Ovary (tissue), 3 donors: ENCODE data around the gene IQGAP2.

Source experiments
- POLR2A ChIP-seq: fragments of 450-650 bp; IDR thresholded peaks from one replicate; pipeline ENCODE4 v1.6.1; 2017; ENCODE audit warnings: antibody characterized with exemption, mild to moderate bottlenecking, moderate library complexity
- TF ChIP-seq, protein P1 (sequence below), 3 donors: fragments of 450-650 bp in 2 of 3; fragments of 200-600 bp in 1 of 3; IDR thresholded peaks; one replicate each; pipeline versions ENCODE4 v1.5.1 to v1.8.0; 2016 to 2022; ENCODE audit warnings: antibody characterized with exemption in 3 of 3, mild to moderate bottlenecking in 1 of 3
- donor health status: DM: no; HTN: no; CAD: no.

DNA sequence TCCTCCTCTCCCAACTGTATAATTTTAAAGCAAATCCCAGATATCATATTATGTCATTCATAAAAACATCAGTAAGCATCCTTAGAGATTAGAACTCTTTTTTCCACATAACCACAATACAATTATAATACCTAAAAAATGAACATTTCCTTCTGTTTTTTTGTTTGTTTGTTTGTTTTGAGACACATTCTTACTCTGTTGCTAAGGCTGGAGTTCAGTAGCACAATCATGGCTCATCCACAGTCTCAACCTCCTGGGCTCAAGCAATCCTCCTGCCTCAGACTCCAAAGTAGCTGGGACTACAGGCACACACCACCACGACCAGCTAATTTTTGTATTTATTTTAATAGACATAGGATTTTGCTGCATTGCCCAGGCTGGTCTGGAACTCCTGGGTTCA, 320.8 kb downstream of the IQGAP2 start:
- TF ChIP-seq POLR2A = no peak
- TF ChIP-seq, protein P1, sequence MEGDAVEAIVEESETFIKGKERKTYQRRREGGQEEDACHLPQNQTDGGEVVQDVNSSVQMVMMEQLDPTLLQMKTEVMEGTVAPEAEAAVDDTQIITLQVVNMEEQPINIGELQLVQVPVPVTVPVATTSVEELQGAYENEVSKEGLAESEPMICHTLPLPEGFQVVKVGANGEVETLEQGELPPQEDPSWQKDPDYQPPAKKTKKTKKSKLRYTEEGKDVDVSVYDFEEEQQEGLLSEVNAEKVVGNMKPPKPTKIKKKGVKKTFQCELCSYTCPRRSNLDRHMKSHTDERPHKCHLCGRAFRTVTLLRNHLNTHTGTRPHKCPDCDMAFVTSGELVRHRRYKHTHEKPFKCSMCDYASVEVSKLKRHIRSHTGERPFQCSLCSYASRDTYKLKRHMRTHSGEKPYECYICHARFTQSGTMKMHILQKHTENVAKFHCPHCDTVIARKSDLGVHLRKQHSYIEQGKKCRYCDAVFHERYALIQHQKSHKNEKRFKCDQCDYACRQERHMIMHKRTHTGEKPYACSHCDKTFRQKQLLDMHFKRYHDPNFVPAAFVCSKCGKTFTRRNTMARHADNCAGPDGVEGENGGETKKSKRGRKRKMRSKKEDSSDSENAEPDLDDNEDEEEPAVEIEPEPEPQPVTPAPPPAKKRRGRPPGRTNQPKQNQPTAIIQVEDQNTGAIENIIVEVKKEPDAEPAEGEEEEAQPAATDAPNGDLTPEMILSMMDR (IDR thresholded peaks at IDR 0.05) = no peak
